C4-2B (cell line): ENCODE results near the gene SH3BP1.

Experiments used
- CTCF ChIP-seq: fragments of 450-650 bp; conservative IDR thresholded peaks from 2 replicates; pipeline ENCODE4 v1.5.1; 2017; ENCODE audit warnings: mild to moderate bottlenecking
- ZFX ChIP-seq: fragments of 450-650 bp; IDR thresholded peaks from 2 replicates; pipeline ENCODE4 v1.6.1; 2017

GRCh38 chr22:37617431-37617830 is 22.0 kb upstream of the SH3BP1 start:
- no peak for TF ChIP-seq CTCF
- no peak for TF ChIP-seq ZFX
